ENCODE results near the gene CAMK2N2.
A peak's percentile ranks its signal among the peaks of the same experiment; 100 is the strongest.

CAMK2N2 gene

GRCh38 chr3:184261270-184261853, at the start of gene CAMK2N2:
CAMK2N2 (minus strand) TSS chr3:184261553; CDS start chr3:184261285, 268 bp downstream.
- H3K4me3 ChIP-seq (ENCODE audit: low read depth, low read length), result peak within 1 kb of the TSS; percentile 38
- in situ Hi-C loops (cut with HindIII; ENCODE audit: low sequenced_read_pairs), result no loop called here
- DNase-seq (ENCODE audit: low read depth), result no peak
- TF ChIP-seq, protein P1, sequence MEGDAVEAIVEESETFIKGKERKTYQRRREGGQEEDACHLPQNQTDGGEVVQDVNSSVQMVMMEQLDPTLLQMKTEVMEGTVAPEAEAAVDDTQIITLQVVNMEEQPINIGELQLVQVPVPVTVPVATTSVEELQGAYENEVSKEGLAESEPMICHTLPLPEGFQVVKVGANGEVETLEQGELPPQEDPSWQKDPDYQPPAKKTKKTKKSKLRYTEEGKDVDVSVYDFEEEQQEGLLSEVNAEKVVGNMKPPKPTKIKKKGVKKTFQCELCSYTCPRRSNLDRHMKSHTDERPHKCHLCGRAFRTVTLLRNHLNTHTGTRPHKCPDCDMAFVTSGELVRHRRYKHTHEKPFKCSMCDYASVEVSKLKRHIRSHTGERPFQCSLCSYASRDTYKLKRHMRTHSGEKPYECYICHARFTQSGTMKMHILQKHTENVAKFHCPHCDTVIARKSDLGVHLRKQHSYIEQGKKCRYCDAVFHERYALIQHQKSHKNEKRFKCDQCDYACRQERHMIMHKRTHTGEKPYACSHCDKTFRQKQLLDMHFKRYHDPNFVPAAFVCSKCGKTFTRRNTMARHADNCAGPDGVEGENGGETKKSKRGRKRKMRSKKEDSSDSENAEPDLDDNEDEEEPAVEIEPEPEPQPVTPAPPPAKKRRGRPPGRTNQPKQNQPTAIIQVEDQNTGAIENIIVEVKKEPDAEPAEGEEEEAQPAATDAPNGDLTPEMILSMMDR (IDR thresholded peaks at IDR 0.05; ENCODE audit: low read depth, low read length, missing control alignments), result no peak

DNA sequence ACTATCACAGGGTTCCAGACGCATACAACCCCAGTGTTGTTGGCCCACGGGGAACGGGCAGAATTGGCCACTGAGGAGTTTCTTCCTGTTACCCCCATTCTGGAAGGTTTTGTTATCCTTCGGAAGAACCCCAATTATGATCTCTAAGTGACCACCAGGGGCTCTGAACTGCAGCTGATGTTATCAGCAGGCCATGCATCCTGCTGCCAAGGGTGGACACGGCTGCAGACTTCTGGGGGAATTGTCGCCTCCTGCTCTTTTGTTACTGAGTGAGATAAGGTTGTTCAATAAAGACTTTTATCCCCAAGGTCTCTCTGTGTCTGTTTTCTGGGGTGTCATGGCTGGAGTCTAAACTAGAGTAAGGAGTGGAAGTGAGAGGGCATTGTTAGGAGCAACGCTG, 47.4 kb upstream of the CAMK2N2 start:
- in situ Hi-C loops (cut with HindIII; ENCODE audit: low sequenced_read_pairs), result no loop called here
- TF ChIP-seq, protein P1 (IDR thresholded peaks at IDR 0.05; ENCODE audit: low read depth, low read length, missing control alignments), result no peak
- no peak overlapping the region for H3K4me3 ChIP-seq (ENCODE audit: low read depth, low read length)
- no peak for DNase-seq (ENCODE audit: low read depth)

GRCh38 chr3:184307915-184308314, 46.6 kb upstream of the CAMK2N2 start:
- in situ Hi-C loops (cut with HindIII; ENCODE audit: low sequenced_read_pairs), result no loop called here
- DNase-seq (ENCODE audit: low read depth), result no peak
- H3K4me3 ChIP-seq (ENCODE audit: low read depth, low read length), result no peak overlapping the region
- TF ChIP-seq, protein P1 (IDR thresholded peaks at IDR 0.05; ENCODE audit: low read depth, low read length, missing control alignments), result no peak

DNA sequence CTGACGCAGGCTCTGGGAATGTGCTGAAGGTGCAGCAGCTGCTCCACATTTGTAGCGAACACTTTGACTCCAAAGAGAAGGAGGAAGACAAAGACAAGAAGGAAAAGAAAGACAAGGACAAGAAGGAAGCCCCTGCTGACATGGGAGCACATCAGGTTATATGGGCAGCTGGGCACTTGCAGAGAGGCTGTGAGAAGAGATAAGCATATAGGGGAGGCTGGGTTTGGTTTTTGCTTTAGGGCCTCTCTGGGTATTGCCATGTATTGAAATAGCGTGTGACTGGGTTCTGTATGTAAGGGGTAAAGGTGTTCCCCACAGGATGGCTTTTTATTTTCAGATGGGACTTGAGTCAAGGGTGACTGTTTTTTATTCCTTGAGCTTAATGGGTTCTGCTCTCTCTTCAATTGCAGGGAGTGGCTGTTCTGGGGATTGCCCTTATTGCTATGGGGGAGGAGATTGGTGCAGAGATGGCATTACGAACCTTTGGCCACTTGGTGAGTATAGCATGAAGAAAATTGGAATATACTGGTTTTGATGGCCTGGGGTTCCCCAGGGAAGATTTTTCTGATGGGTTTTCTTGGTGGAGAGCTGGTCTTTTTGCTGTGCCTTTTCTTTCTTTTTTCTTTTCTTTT, 45.1 kb upstream of the CAMK2N2 start:
- in situ Hi-C loops (cut with HindIII; ENCODE audit: low sequenced_read_pairs), result no loop called here
- no peak overlapping the region for H3K4me3 ChIP-seq (ENCODE audit: low read depth, low read length)
- no peak for DNase-seq (ENCODE audit: low read depth)
- TF ChIP-seq, protein P1 (IDR thresholded peaks at IDR 0.05; ENCODE audit: low read depth, low read length, missing control alignments), result no peak

DNA sequence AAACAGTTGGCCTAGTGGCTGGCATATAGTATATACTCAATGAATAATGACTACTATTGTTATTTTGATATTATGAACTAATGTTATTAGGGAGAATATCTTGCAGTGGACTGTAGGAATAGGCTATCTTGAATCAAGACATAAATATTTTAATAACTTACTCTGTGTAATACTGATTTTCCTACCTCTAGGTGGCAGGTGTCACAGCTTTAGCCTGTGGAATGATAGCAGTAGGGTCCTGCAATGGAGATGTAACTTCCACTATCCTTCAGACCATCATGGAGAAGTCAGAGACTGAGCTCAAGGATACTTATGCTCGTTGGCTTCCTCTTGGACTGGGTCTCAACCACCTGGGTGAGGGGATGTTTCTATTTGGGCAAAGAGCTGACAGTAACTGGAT, 44.2 kb upstream of the CAMK2N2 start:
- no peak overlapping the region for H3K4me3 ChIP-seq (ENCODE audit: low read depth, low read length)
- TF ChIP-seq, protein P1 (IDR thresholded peaks at IDR 0.05; ENCODE audit: low read depth, low read length, missing control alignments), result peak; percentile 58
- no peak for DNase-seq (ENCODE audit: low read depth)
- in situ Hi-C loops (cut with HindIII; ENCODE audit: low sequenced_read_pairs), result no loop called here

GRCh38 chr3:184300378-184300720, 39.0 kb upstream of the CAMK2N2 start:
- TF ChIP-seq, protein P1 (IDR thresholded peaks at IDR 0.05; ENCODE audit: low read depth, low read length, missing control alignments), result no peak
- no peak for DNase-seq (ENCODE audit: low read depth)
- peak overlapping the region; percentile 97 for H3K4me3 ChIP-seq (ENCODE audit: low read depth, low read length)
- in situ Hi-C loops (cut with HindIII; ENCODE audit: low sequenced_read_pairs), result no loop called here

All from astrocyte of the cerebellum (primary cell).